Endothelial cell of umbilical vein (primary cell): Measurements from ENCODE around the gene NKX6-2. TPM values are rescaled to one million over a fixed set of nuclear protein-coding genes. Genes with fewer than 3 reads are reported as not detected.

Experiments
- BruUV-seq: library from RNA; stranded (reverse); fragments of 400-500 nt; replicated peaks from 2 replicates; lab custom pipeline; 2021; lab: Mats Ljungman, UMichigan
- CTCF ChIA-PET: fragments of 300-600, 350-600 bp; sonication (Branson Sonifier 250); formaldehyde crosslinking; loops from one replicate; lab custom pipeline; 2021; ENCODE audit warnings: antibody characterized with exemption, inconsistent platforms; lab: Charles Lee
- POLR2A ChIA-PET: fragments of 300-600, 350-600 bp; sonication (Branson Sonifier 250); formaldehyde crosslinking; loops from one replicate; lab custom pipeline; 2021; ENCODE audit warnings: antibody characterized with exemption, inconsistent platforms; lab: Charles Lee
- DNase-seq: peaks from one replicate; pipeline ENCODE4 v3.0.0-alpha.2; 2011; ENCODE audit warnings: low read depth, low spot score
- FAIRE-seq: peaks from 2 replicates; lab custom pipeline; 2011; peaks lifted over from hg19 to GRCh38; lab: Jason Lieb, UNC
- H2AFZ ChIP-seq: 2 replicates; pipeline ENCODE4 v1.6.0; 2012; ENCODE audit warnings: low read depth, low read length, control low read depth, inconsistent platforms
- H3K27ac ChIP-seq: 2 replicates; pipeline ENCODE4 v1.5.1; 2011; ENCODE audit warnings: low read depth, mild to moderate bottlenecking, control low read depth, low read length, moderate library complexity; ENCODE audit not compliant: insufficient read depth
- H3K27me3 ChIP-seq, 2 experiments: 2 replicates each; pipeline versions ENCODE4 v1.6.0 to v1.6.1; 2011; ENCODE audit warnings: low read length in 2 of 2, mixed read lengths in 1 of 2; ENCODE audit not compliant: control insufficient read depth in 2 of 2, insufficient read depth in 2 of 2
- H3K36me3 ChIP-seq, 2 experiments: 2 replicates in 1 of 2; 3 replicates in 1 of 2; pipeline ENCODE4 v1.5.1; 2011; ENCODE audit warnings: low read length in 2 of 2, mild to moderate bottlenecking in 1 of 2, moderate library complexity in 1 of 2; ENCODE audit not compliant: control insufficient read depth in 2 of 2, insufficient read depth in 2 of 2; ENCODE audit errors: extremely low read depth in 1 of 2
- H3K4me1 ChIP-seq: 3 replicates; pipeline ENCODE4 v1.5.1; 2011; ENCODE audit warnings: mild to moderate bottlenecking, low read length; ENCODE audit not compliant: control insufficient read depth, insufficient read depth; ENCODE audit errors: extremely low read depth
- H3K4me2 ChIP-seq: 2 replicates; pipeline ENCODE4 v1.6.1; 2011; ENCODE audit warnings: low read length, control low read depth, mixed read lengths; ENCODE audit not compliant: insufficient read depth
- H3K4me3 ChIP-seq, 3 experiments: fragments of 200-600 bp in 1 of 3; sonication (generic), shearing (Covaris generic) in 1 of 3; replicated peaks in 1 of 3; 2 replicates each; pipeline ENCODE4 v1.5.1; 2011 to 2016; ENCODE audit warnings: control low read depth in 3 of 3, low read length in 3 of 3, mild to moderate bottlenecking in 2 of 3, inconsistent platforms in 1 of 3, low read depth in 1 of 3, moderate library complexity in 1 of 3; ENCODE audit not compliant: insufficient read depth in 1 of 3
- H3K79me2 ChIP-seq: 2 replicates; pipeline ENCODE4 v1.6.0; 2012; ENCODE audit warnings: low read length, inconsistent platforms; ENCODE audit not compliant: control insufficient read depth, insufficient read depth
- H3K9ac ChIP-seq: replicated peaks from 2 replicates; pipeline ENCODE3; 2011; ENCODE audit warnings: low read length, control low read depth; ENCODE audit not compliant: insufficient read depth; ENCODE audit errors: extremely low read depth
- H3K9me1 ChIP-seq: replicated peaks from 3 replicates; pipeline ENCODE4 v1.6.0; 2011; ENCODE audit warnings: mild to moderate bottlenecking, low read length; ENCODE audit not compliant: control insufficient read depth, insufficient read depth; ENCODE audit errors: extremely low read depth
- H3K9me3 ChIP-seq: replicated peaks from 2 replicates; pipeline ENCODE4 v1.5.1; 2012; ENCODE audit warnings: low read length, inconsistent platforms; ENCODE audit not compliant: control insufficient read depth, insufficient read depth
- H4K20me1 ChIP-seq: replicated peaks from 2 replicates; pipeline ENCODE3; 2011; ENCODE audit warnings: mild to moderate bottlenecking, low read length; ENCODE audit not compliant: control insufficient read depth, insufficient read depth; ENCODE audit errors: extremely low read depth
- EZH2 ChIP-seq: IDR thresholded peaks from 2 replicates; pipeline ENCODE4 v1.6.1; 2012; ENCODE audit warnings: borderline replicate concordance, low read depth, mild to moderate bottlenecking, moderate library complexity, low read length, inconsistent platforms; ENCODE audit not compliant: severe bottlenecking
- FOS ChIP-seq: IDR thresholded peaks from 2 replicates; pipeline ENCODE4 v1.6.1; 2011; ENCODE audit warnings: mild to moderate bottlenecking, low read length, moderate library complexity, borderline replicate concordance; ENCODE audit not compliant: insufficient read depth
- GATA2 ChIP-seq: IDR thresholded peaks from 2 replicates; pipeline ENCODE4 v1.7.0; 2011; ENCODE audit warnings: low read depth, mild to moderate bottlenecking, moderate library complexity, mixed read lengths, low read length; ENCODE audit not compliant: insufficient read length, insufficient read depth
- JUN ChIP-seq: IDR thresholded peaks from 2 replicates; pipeline ENCODE4 v1.6.1; 2011; ENCODE audit warnings: borderline replicate concordance, low read depth; ENCODE audit not compliant: insufficient read length, insufficient read depth
- MAX ChIP-seq: IDR thresholded peaks from 2 replicates; pipeline ENCODE4 v1.6.1; 2011; ENCODE audit not compliant: insufficient read depth, insufficient read length
- MYC ChIP-seq: IDR thresholded peaks from one replicate; pipeline ENCODE4 v1.6.1; 2011; ENCODE audit warnings: mild to moderate bottlenecking, low read depth, low read length
- POLR2A ChIP-seq: IDR thresholded peaks from 2 replicates; pipeline ENCODE4 v1.6.1; 2012; ENCODE audit warnings: low read depth, mild to moderate bottlenecking, control low read depth, low read length
- POLR2AphosphoS5 ChIP-seq: IDR thresholded peaks from 2 replicates; pipeline ENCODE4 v1.6.1; 2012; ENCODE audit warnings: low read depth, mild to moderate bottlenecking, control low read depth, low read length, moderate library complexity; ENCODE audit not compliant: insufficient read depth
- dilution Hi-C: fragments of 300-500 bp; cut with MboI; formaldehyde crosslinking; loops from one replicate; pipeline ENCODE4 v1.15.0; 2019; ENCODE audit warnings: low sequenced_read_pairs; ENCODE audit not compliant: extremely low pct_ligation_motif_present
- intact Hi-C: fragments of 100-400 bp; cut with micrococcal nuclease; formaldehyde crosslinking; loops from one replicate; pipeline ENCODE4 v1.10.0; 2022
- polyA plus RNA-seq, 4 experiments: library from polyadenylated mRNA; depleted of rRNA in 3 of 4; stranded (reverse) in 3 of 4; unstranded in 1 of 4; fragments of >200 nt; gene quantifications; 2 replicates each; pipeline versions ENCODE4 v1.2.1 to v1.2.3, GENCODE V29; 2011 to 2012; ENCODE audit warnings: missing spikeins in 1 of 4
- total RNA-seq: library from RNA; stranded (reverse); gene quantifications from 2 replicates; pipeline ENCODE4 v1.2.3, GENCODE V29; 2021
- TF ChIP-seq, protein P1 (sequence below), 2 donors: IDR thresholded peaks; 1 replicate in 1 of 2; 2 replicates in 1 of 2; pipeline ENCODE4 v1.5.1; 2011; ENCODE audit warnings: low read length in 2 of 2, mild to moderate bottlenecking in 2 of 2, moderate library complexity in 2 of 2, control low read depth in 1 of 2, inconsistent platforms in 1 of 2, low read depth in 1 of 2; ENCODE audit not compliant: insufficient read depth in 1 of 2; ENCODE audit errors: extremely low read depth in 1 of 2

Gene NKX6-2
- total and polyA plus RNA-seq, 2 donors (not counting 3 experiments of a cell fraction or from before 2014, with no cell fraction given) = not detected

- POLR2A ChIA-PET = no interaction called here
- Histone ChIP-seq H2AFZ (no peak overlapping the region), H3K9ac (no peak overlapping the region), H3K4me2 (no peak overlapping the region), H3K79me2 (no peaks in the 10 kb centered on the region), H3K36me3 (no peaks in the 10 kb centered on the region), H3K9me3 (no peaks in the 10 kb centered on the region), H4K20me1 (no peaks in the 10 kb centered on the region), H3K27ac (no peak overlapping the region), H3K27me3 (no peaks in the 10 kb centered on the region), H3K4me1 (no peaks in the 10 kb centered on the region), H3K4me3 (no peak overlapping the region), H3K9me1 (no peaks in the 10 kb centered on the region)
- CTCF ChIA-PET = no interaction called here
- FAIRE-seq (no peak), DNase-seq (no peak)
- no TSS peak for BruUV-seq
- dilution Hi-C loops (no loop called here), intact Hi-C loops (no loop called here)
- TF ChIP-seq, protein P1, sequence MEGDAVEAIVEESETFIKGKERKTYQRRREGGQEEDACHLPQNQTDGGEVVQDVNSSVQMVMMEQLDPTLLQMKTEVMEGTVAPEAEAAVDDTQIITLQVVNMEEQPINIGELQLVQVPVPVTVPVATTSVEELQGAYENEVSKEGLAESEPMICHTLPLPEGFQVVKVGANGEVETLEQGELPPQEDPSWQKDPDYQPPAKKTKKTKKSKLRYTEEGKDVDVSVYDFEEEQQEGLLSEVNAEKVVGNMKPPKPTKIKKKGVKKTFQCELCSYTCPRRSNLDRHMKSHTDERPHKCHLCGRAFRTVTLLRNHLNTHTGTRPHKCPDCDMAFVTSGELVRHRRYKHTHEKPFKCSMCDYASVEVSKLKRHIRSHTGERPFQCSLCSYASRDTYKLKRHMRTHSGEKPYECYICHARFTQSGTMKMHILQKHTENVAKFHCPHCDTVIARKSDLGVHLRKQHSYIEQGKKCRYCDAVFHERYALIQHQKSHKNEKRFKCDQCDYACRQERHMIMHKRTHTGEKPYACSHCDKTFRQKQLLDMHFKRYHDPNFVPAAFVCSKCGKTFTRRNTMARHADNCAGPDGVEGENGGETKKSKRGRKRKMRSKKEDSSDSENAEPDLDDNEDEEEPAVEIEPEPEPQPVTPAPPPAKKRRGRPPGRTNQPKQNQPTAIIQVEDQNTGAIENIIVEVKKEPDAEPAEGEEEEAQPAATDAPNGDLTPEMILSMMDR (IDR thresholded peaks at IDR 0.05; ENCODE audit: extremely low read depth in 1 of 2, insufficient read depth in 1 of 2, low read depth in 1 of 2, low read length in 2 of 2) = no peak
- TF ChIP-seq FOS = no peak
- TF ChIP-seq MAX = no peak
- no peak for TF ChIP-seq JUN
- TF ChIP-seq EZH2 = no peak
- TF ChIP-seq MYC = no peak
- no peak for TF ChIP-seq POLR2AphosphoS5
- TF ChIP-seq GATA2 = no peak
- TF ChIP-seq POLR2A = no peak
Observed at GRCh38 chr10:132757171-132757570, 28.8 kb downstream of the NKX6-2 start.
